Mucosa of rectum (tissue), 2 donors: ENCODE results near the gene RNF214.

ENCODE experiments used
- H3K27ac ChIP-seq, 2 donors: one replicate each; pipeline ENCODE4 v1.7.0; 2013; ENCODE audit warnings: inconsistent platforms in 2 of 2, low read depth in 2 of 2, low read length in 2 of 2
- H3K27me3 ChIP-seq, 2 donors: one replicate each; pipeline ENCODE4 v1.7.0; 2013; ENCODE audit warnings: low read length in 2 of 2; ENCODE audit not compliant: control insufficient read depth in 2 of 2, insufficient read depth in 2 of 2
- H3K36me3 ChIP-seq, 2 donors: one replicate each; pipeline ENCODE4 v1.7.0; 2013; ENCODE audit warnings: low read length in 2 of 2; ENCODE audit not compliant: control insufficient read depth in 2 of 2, insufficient read depth in 2 of 2
- H3K4me1 ChIP-seq, 2 donors: one replicate each; pipeline ENCODE4 v1.7.0; 2013; ENCODE audit warnings: low read length in 2 of 2, mild to moderate bottlenecking in 1 of 2; ENCODE audit not compliant: control insufficient read depth in 2 of 2, insufficient read depth in 2 of 2
- H3K4me3 ChIP-seq, 2 donors: one replicate each; pipeline ENCODE4 v1.7.0; 2013; ENCODE audit warnings: low read length in 2 of 2
- H3K9ac ChIP-seq, 2 donors: one replicate each; pipeline ENCODE4 v1.7.0; 2013; ENCODE audit warnings: low read length in 2 of 2, low read depth in 1 of 2, mild to moderate bottlenecking in 1 of 2
- H3K9me3 ChIP-seq, 2 donors: one replicate each; pipeline ENCODE4 v1.7.0; 2013; ENCODE audit warnings: low read length in 2 of 2; ENCODE audit not compliant: control insufficient read depth in 2 of 2
- donor health status: healthy.
- donor health status: Normal muscosa, but diverticular disease.

Gene RNF214

DNA sequence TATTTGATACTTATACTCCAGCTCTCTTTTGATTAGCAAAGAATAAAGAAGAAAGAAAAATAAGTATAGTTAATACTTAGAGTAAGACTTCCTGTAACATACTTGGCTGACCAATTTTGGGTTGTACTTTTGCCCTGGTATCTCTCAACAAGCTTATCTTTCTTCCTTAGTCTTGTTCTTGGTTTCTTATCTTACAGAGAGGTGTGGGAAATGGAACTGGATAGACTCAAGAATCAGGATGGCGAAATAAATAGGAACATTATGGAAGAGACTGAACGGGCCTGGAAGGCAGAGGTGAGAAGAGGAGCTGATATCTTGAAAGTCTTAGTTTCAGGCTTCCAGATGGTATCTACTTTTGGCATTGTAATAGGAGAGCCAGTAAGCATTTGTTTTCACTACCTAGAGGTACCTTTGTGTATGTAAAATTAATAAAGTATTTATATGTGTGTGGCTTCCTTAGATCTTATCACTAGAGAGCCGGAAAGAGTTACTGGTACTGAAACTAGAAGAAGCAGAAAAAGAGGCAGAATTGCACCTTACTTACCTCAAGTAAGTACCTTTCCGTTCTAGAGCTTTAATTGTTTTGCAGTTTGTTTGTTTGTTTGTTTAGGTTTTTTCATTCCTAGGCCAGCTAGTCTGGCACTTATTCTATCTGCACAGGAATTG lies 47.4 kb downstream of the RNF214 start:
- Histone ChIP-seq H3K4me1 (no peaks in the 10 kb centered on the region), H3K27me3 (no peaks in the 10 kb centered on the region), H3K9me3 (no peaks in the 10 kb centered on the region), H3K27ac (no peak overlapping the region), H3K9ac (no peak overlapping the region), H3K36me3 (peaks cover 25 to 28% of the 10 kb centered on the region in 2 donors), H3K4me3 (peak overlapping the region in 1 of 2 donors; percentile 6)

- no peaks in the 10 kb centered on the region for H3K4me1 ChIP-seq
- no peak overlapping the region for H3K4me3 ChIP-seq
- H3K27ac ChIP-seq, result no peak overlapping the region
- peaks cover 30 to 40% of the 10 kb centered on the region in 2 donors for H3K36me3 ChIP-seq
- H3K9me3 ChIP-seq, result no peaks in the 10 kb centered on the region
- H3K9ac ChIP-seq, result no peak overlapping the region
- no peaks in the 10 kb centered on the region for H3K27me3 ChIP-seq
Measured at GRCh38 chr11:117281159-117281558, 48.7 kb downstream of the RNF214 start.

- H3K4me1 ChIP-seq, result no peaks in the 10 kb centered on the region
- no peak overlapping the region for H3K27ac ChIP-seq
- peaks cover 30 to 41% of the 10 kb centered on the region in 2 donors for H3K36me3 ChIP-seq
- no peaks in the 10 kb centered on the region for H3K9me3 ChIP-seq
- no peak overlapping the region for H3K9ac ChIP-seq
- H3K27me3 ChIP-seq, result no peaks in the 10 kb centered on the region
- no peak overlapping the region for H3K4me3 ChIP-seq
Measured at GRCh38 chr11:117281869-117282268, 49.4 kb downstream of the RNF214 start.

- no peaks in the 10 kb centered on the region for H3K27me3 ChIP-seq
- H3K36me3 ChIP-seq, result peaks cover 32 to 47% of the 10 kb centered on the region in 2 donors
- no peaks in the 10 kb centered on the region for H3K4me1 ChIP-seq
- H3K9ac ChIP-seq, result no peak overlapping the region
- no peak overlapping the region for H3K4me3 ChIP-seq
- H3K27ac ChIP-seq, result no peak overlapping the region
- no peaks in the 10 kb centered on the region for H3K9me3 ChIP-seq
Measured at GRCh38 chr11:117282956-117283355, 50.5 kb downstream of the RNF214 start.

- no peaks in the 10 kb centered on the region for H3K27me3 ChIP-seq
- H3K4me1 ChIP-seq, result no peaks in the 10 kb centered on the region
- H3K9me3 ChIP-seq, result no peaks in the 10 kb centered on the region
- H3K36me3 ChIP-seq, result peaks cover 42 to 58% of the 10 kb centered on the region in 2 donors
- H3K4me3 ChIP-seq, result no peak overlapping the region
- H3K27ac ChIP-seq, result no peak overlapping the region
- no peak overlapping the region for H3K9ac ChIP-seq
Measured at GRCh38 chr11:117284053-117284452, 51.6 kb downstream of the RNF214 start.

- Histone ChIP-seq H3K4me1 (no peaks in the 10 kb centered on the region), H3K36me3 (peaks cover 37 to 62% of the 10 kb centered on the region in 2 donors), H3K4me3 (no peak overlapping the region), H3K9me3 (no peaks in the 10 kb centered on the region), H3K27me3 (no peaks in the 10 kb centered on the region), H3K27ac (no peak overlapping the region), H3K9ac (no peak overlapping the region)
Measured at GRCh38 chr11:117286588-117286987, 54.1 kb downstream of the RNF214 start.

GRCh38 chr11:117287668-117288067 lies 55.2 kb downstream of the RNF214 start:
- Histone ChIP-seq H3K9me3 (no peaks in the 10 kb centered on the region), H3K4me3 (no peak overlapping the region), H3K36me3 (peaks cover 26 to 53% of the 10 kb centered on the region in 2 donors), H3K27me3 (no peaks in the 10 kb centered on the region), H3K9ac (no peak overlapping the region), H3K27ac (no peak overlapping the region), H3K4me1 (no peaks in the 10 kb centered on the region)

DNA sequence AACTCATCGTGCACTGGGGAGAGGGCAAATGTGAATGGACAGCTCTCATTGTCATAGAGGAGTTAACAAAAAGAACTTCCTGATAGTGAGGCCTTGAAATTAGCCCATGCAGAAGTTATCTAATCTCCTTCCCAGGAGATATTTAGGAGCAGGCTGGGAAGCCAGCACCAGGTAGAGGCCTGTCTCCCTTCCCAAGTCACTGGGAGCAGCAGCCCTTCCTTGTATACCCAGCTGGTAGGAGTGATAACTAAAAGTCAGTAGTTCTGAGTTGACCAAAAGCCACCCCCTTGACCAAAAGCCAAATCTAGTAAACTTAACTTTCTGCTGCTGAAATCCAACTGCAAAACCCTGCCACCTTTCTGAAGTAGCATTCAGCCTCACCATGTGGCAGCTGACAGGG lies 57.3 kb downstream of the RNF214 start:
- Histone ChIP-seq H3K27ac (no peak overlapping the region), H3K9ac (no peak overlapping the region), H3K27me3 (no peaks in the 10 kb centered on the region), H3K4me1 (no peaks in the 10 kb centered on the region), H3K36me3 (peaks cover 21 to 48% of the 10 kb centered on the region in 2 donors), H3K4me3 (no peak overlapping the region), H3K9me3 (no peaks in the 10 kb centered on the region)

GRCh38 chr11:117290809-117291396 lies 58.4 kb downstream of the RNF214 start, which contains the start of gene BACE1-AS:
BACE1-AS (plus strand) TSS chr11:117291346.
- Histone ChIP-seq H3K27me3 (no peaks in the 10 kb centered on the region), H3K36me3 (peaks cover 17 to 41% of the 10 kb centered on the region in 2 donors), H3K9ac (no peak within 1 kb of the TSS), H3K27ac (no peak within 1 kb of the TSS), H3K4me3 (no peak within 1 kb of the TSS), H3K9me3 (no peaks in the 10 kb centered on the region), H3K4me1 (no peaks in the 10 kb centered on the region)

GRCh38 chr11:117292616-117293015 lies 60.1 kb downstream of the RNF214 start:
- Histone ChIP-seq H3K4me1 (no peaks in the 10 kb centered on the region), H3K27me3 (no peaks in the 10 kb centered on the region), H3K9me3 (no peaks in the 10 kb centered on the region), H3K36me3 (peaks cover 14 to 35% of the 10 kb centered on the region in 2 donors), H3K9ac (no peak overlapping the region), H3K4me3 (no peak overlapping the region), H3K27ac (no peak overlapping the region)
